Measurements from ENCODE around the gene MYBPC2. TPM values are rescaled to one million over a fixed set of nuclear protein-coding genes. Genes with fewer than 3 reads are reported as not detected.

Gene MYBPC2
- total RNA-seq, 1 experiment from 2014 or later, result not detected

- POLR2A ChIA-PET (ENCODE audit: low non-redundant PET), result no interaction called here
- no peaks in the 10 kb centered on the region for H3K9me3 ChIP-seq (ENCODE audit: low read depth, low read length, poor library complexity, severe bottlenecking)
- no peak for DNase-seq (ENCODE audit: low spot score)
- TF ChIP-seq CTCF (conservative IDR thresholded peaks at IDR 0.05; ENCODE audit: low read depth, low read length), result no peak
- no peak for TF ChIP-seq EZH2 (IDR thresholded peaks at IDR 0.05; ENCODE audit: borderline replicate concordance, low read depth, low read length, poor library complexity, severe bottlenecking)
- H3K4me1 ChIP-seq (ENCODE audit: insufficient read depth, low read length, poor library complexity, severe bottlenecking), result no peaks in the 10 kb centered on the region
- H3K36me3 ChIP-seq (ENCODE audit: insufficient read depth, low read length, poor library complexity, severe bottlenecking), result peaks cover 53% of the 10 kb centered on the region
- CTCF ChIA-PET, result no interaction called here
- no peak overlapping the region for H3K4me3 ChIP-seq (ENCODE audit: low read depth, low read length, poor library complexity, severe bottlenecking)
- intact Hi-C loops (cut with micrococcal nuclease; ENCODE audit: unreplicated experiment), result no loop called here
- H3K27me3 ChIP-seq (replicated peaks; ENCODE audit: insufficient read depth, low read depth, low read length, poor library complexity), result no peaks in the 10 kb centered on the region
- H3K27ac ChIP-seq (ENCODE audit: low read depth, low read length, poor library complexity, severe bottlenecking), result no peak overlapping the region
- BruUV-seq (replicated peaks), result no TSS peak
These were observed 26.4 kb upstream of the MYBPC2 start for GRCh38 chr19:50406156-50406820.

- Histone ChIP-seq H3K4me3 (ENCODE audit: low read depth, low read length, poor library complexity, severe bottlenecking) (no peak overlapping the region), H3K36me3 (ENCODE audit: insufficient read depth, low read length, poor library complexity, severe bottlenecking) (peaks cover 51% of the 10 kb centered on the region), H3K27ac (ENCODE audit: low read depth, low read length, poor library complexity, severe bottlenecking) (no peak overlapping the region), H3K9me3 (ENCODE audit: low read depth, low read length, poor library complexity, severe bottlenecking) (no peaks in the 10 kb centered on the region), H3K4me1 (ENCODE audit: insufficient read depth, low read length, poor library complexity, severe bottlenecking) (no peaks in the 10 kb centered on the region), H3K27me3 (replicated peaks; ENCODE audit: insufficient read depth, low read depth, low read length, poor library complexity) (no peaks in the 10 kb centered on the region)
- BruUV-seq (replicated peaks), result no TSS peak
- no peak for DNase-seq (ENCODE audit: low spot score)
- no peak for TF ChIP-seq EZH2 (IDR thresholded peaks at IDR 0.05; ENCODE audit: borderline replicate concordance, low read depth, low read length, poor library complexity, severe bottlenecking)
- no peak for TF ChIP-seq CTCF (conservative IDR thresholded peaks at IDR 0.05; ENCODE audit: low read depth, low read length)
- ChIA-PET CTCF (no interaction called here), POLR2A (ENCODE audit: low non-redundant PET) (no interaction called here)
- intact Hi-C loops (cut with micrococcal nuclease; ENCODE audit: unreplicated experiment), result no loop called here
These were observed 25.9 kb upstream of the MYBPC2 start for GRCh38 chr19:50406829-50407228.

- intact Hi-C loops (cut with micrococcal nuclease; ENCODE audit: unreplicated experiment), result no loop called here
- TF ChIP-seq CTCF (conservative IDR thresholded peaks at IDR 0.05; ENCODE audit: low read depth, low read length) (no peak), EZH2 (IDR thresholded peaks at IDR 0.05; ENCODE audit: borderline replicate concordance, low read depth, low read length, poor library complexity, severe bottlenecking) (no peak)
- DNase-seq (ENCODE audit: low spot score), result no peak
- CTCF ChIA-PET, result no interaction called here
- Histone ChIP-seq H3K27me3 (replicated peaks; ENCODE audit: insufficient read depth, low read depth, low read length, poor library complexity) (no peaks in the 10 kb centered on the region), H3K4me1 (ENCODE audit: insufficient read depth, low read length, poor library complexity, severe bottlenecking) (no peaks in the 10 kb centered on the region), H3K27ac (ENCODE audit: low read depth, low read length, poor library complexity, severe bottlenecking) (no peak overlapping the region), H3K9me3 (ENCODE audit: low read depth, low read length, poor library complexity, severe bottlenecking) (no peaks in the 10 kb centered on the region), H3K4me3 (ENCODE audit: low read depth, low read length, poor library complexity, severe bottlenecking) (no peak overlapping the region), H3K36me3 (ENCODE audit: insufficient read depth, low read length, poor library complexity, severe bottlenecking) (peaks cover 36% of the 10 kb centered on the region)
- no TSS peak for BruUV-seq (replicated peaks)
- POLR2A ChIA-PET (ENCODE audit: low non-redundant PET), result no interaction called here
These were observed 23.3 kb upstream of the MYBPC2 start for GRCh38 chr19:50409347-50409746.

Measured in A673 (cell line).